ENCODE results near the gene LYPD8.

GRCh38 chr1:248776991-248777390 lies 21.4 kb upstream of the LYPD8 start:
- no peak for TF ChIP-seq EP300 (IDR thresholded peaks at IDR 0.05)
- no peak for TF ChIP-seq POLR2AphosphoS5 (IDR thresholded peaks at IDR 0.05)
- TF ChIP-seq POLR2A (IDR thresholded peaks at IDR 0.05): no peak
- TF ChIP-seq, protein P1, sequence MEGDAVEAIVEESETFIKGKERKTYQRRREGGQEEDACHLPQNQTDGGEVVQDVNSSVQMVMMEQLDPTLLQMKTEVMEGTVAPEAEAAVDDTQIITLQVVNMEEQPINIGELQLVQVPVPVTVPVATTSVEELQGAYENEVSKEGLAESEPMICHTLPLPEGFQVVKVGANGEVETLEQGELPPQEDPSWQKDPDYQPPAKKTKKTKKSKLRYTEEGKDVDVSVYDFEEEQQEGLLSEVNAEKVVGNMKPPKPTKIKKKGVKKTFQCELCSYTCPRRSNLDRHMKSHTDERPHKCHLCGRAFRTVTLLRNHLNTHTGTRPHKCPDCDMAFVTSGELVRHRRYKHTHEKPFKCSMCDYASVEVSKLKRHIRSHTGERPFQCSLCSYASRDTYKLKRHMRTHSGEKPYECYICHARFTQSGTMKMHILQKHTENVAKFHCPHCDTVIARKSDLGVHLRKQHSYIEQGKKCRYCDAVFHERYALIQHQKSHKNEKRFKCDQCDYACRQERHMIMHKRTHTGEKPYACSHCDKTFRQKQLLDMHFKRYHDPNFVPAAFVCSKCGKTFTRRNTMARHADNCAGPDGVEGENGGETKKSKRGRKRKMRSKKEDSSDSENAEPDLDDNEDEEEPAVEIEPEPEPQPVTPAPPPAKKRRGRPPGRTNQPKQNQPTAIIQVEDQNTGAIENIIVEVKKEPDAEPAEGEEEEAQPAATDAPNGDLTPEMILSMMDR (IDR thresholded peaks at IDR 0.05): no peak

Measured in stomach (tissue), 4 donors.